ENCODE results near the gene TBX18. TPM values are rescaled to one million over a fixed set of nuclear protein-coding genes. Genes with fewer than 3 reads are reported as not detected.

TBX18 gene
- total and polyA plus RNA-seq, 10 donors: under 0.01 to 0.17 (median 0.03) TPM; not detected in 5

DNA sequence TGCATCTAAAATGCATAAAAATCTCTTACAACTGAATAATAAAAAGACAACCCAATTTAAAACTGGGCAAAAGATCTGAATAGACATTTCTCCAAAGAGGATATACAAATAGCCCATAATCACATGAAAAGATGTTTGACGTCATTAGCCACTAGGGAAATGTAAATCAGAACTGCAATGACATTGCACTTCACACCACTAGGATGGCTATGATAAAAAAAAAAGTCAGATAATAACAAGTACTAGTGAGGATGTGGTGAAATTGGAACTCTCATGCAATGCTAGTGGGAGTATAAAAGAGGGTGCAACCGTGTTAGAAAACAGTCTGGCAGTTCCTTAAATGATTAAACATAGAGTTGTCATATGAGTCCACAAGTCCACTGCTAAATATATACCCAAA, 24.3 kb upstream of the TBX18 start:
- no peak for DNase-seq
- TF ChIP-seq POLR2A (IDR thresholded peaks at IDR 0.05) (no peak), POLR2AphosphoS5 (IDR thresholded peaks at IDR 0.05) (no peak)
- TF ChIP-seq, protein P1, sequence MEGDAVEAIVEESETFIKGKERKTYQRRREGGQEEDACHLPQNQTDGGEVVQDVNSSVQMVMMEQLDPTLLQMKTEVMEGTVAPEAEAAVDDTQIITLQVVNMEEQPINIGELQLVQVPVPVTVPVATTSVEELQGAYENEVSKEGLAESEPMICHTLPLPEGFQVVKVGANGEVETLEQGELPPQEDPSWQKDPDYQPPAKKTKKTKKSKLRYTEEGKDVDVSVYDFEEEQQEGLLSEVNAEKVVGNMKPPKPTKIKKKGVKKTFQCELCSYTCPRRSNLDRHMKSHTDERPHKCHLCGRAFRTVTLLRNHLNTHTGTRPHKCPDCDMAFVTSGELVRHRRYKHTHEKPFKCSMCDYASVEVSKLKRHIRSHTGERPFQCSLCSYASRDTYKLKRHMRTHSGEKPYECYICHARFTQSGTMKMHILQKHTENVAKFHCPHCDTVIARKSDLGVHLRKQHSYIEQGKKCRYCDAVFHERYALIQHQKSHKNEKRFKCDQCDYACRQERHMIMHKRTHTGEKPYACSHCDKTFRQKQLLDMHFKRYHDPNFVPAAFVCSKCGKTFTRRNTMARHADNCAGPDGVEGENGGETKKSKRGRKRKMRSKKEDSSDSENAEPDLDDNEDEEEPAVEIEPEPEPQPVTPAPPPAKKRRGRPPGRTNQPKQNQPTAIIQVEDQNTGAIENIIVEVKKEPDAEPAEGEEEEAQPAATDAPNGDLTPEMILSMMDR (IDR thresholded peaks at IDR 0.05 in 8 of 11, conservative IDR thresholded peaks at IDR 0.05 in 3 of 11): no peak
- Histone ChIP-seq H3K4me3 (no peak overlapping the region), H3K36me3 (no peaks in the 10 kb centered on the region), H3K27ac (no peak overlapping the region), H3K9me3 (peaks cover 0 to 11% (median 0%) of the 10 kb centered on the region in 8 donors), H3K4me1 (no peaks in the 10 kb centered on the region), H3K27me3 (replicated peaks in 1 of 7) (no peaks in the 10 kb centered on the region)
- intact Hi-C loops (cut with DNase I; ENCODE audit: low total_unique reads): no loop called here
- 61 to 77% (median 73%) methylated on average over 2 of the region's 2 CpGs for WGBS, 5 donors

DNA sequence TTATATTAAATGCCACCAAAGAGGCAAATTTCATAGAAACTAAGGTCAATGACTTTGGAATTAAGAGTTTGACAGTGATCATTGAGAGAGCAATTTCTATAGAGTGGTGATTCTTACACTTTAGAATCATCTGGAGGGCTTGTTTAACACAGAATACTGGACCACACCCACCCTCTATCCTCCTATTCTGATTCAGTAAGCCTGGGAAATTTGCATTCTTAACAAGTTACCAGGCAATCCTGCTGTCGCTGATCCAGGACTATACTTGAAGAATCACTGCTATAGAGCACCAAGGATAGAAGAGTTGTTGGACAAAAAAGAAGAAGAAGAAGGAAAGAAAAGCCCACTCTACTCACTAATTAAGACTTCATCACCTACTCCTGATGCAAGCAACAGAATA, 21.3 kb upstream of the TBX18 start:
- intact Hi-C loops (cut with DNase I; ENCODE audit: low total_unique reads): no loop called here
- 7 to 22% (median 14%) methylated on average over 1 of the region's 1 CpG for WGBS, 5 donors
- Histone ChIP-seq H3K9me3 (peaks cover 0 to 11% (median 0%) of the 10 kb centered on the region in 8 donors), H3K36me3 (no peaks in the 10 kb centered on the region), H3K4me1 (no peaks in the 10 kb centered on the region), H3K4me3 (no peak overlapping the region), H3K27ac (no peak overlapping the region), H3K27me3 (replicated peaks in 1 of 7) (no peaks in the 10 kb centered on the region)
- no peak for DNase-seq
- TF ChIP-seq, protein P1 (IDR thresholded peaks at IDR 0.05 in 8 of 11, conservative IDR thresholded peaks at IDR 0.05 in 3 of 11): no peak
- no peak for TF ChIP-seq POLR2A (IDR thresholded peaks at IDR 0.05)
- no peak for TF ChIP-seq POLR2AphosphoS5 (IDR thresholded peaks at IDR 0.05)

DNA sequence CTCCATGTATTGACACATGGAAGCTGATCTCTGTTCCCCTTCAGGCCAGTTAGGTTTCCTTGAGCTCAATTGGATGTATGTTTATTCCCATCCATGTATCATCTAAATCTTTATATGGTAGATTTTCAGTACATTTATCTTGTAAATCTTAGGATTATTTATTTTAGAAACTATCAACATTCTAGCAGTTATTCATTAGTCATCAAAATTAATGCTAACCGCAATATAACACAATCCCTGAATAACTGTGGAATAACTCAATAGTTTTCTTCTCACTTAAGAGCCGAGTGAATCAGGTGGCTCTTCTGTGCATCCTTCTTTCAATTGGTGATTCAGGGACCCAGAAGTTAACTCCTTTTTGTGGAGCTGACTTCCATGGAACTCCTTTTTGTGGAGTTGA, 15.5 kb upstream of the TBX18 start:
- no peak overlapping the region for H3K4me3 ChIP-seq
- peaks cover 0 to 3% (median 2%) of the 10 kb centered on the region in 6 donors for H3K4me1 ChIP-seq
- H3K9me3 ChIP-seq: no peaks in the 10 kb centered on the region
- no peaks in the 10 kb centered on the region for H3K36me3 ChIP-seq
- no peak overlapping the region for H3K27ac ChIP-seq
- no peak for DNase-seq
- intact Hi-C loops (cut with DNase I; ENCODE audit: low total_unique reads): no loop called here
- TF ChIP-seq POLR2A (IDR thresholded peaks at IDR 0.05): no peak
- TF ChIP-seq, protein P1 (IDR thresholded peaks at IDR 0.05 in 8 of 11, conservative IDR thresholded peaks at IDR 0.05 in 3 of 11): no peak
- no peak for TF ChIP-seq POLR2AphosphoS5 (IDR thresholded peaks at IDR 0.05)
- peaks cover 0 to 45% (median 26%) of the 10 kb centered on the region in 7 donors for H3K27me3 ChIP-seq (replicated peaks in 1 of 7)
- 84 to 97% (median 91%) methylated on average over 2 of the region's 2 CpGs for WGBS, 5 donors

DNA sequence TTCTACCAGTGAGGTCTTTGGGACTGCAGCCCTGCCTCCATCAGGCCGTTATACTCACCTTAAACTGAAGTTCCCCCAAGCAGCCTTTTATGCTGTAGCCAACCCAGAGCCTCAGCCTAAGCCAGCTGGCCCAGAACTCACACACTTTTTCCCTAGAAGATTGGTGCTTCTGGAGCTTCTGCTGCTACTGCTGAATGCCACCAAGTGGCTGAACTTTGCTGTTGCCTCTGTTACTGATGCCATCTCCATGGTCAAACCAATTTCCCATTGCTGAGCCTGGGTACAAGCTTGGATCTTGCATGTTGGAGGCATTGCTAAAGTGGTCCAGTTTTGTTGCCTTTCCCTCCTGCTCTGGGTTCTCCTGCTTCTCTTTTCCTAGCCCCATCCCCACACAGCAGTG, 15.0 kb upstream of the TBX18 start:
- intact Hi-C loops (cut with DNase I; ENCODE audit: low total_unique reads): no loop called here
- H3K36me3 ChIP-seq: no peaks in the 10 kb centered on the region
- no peak overlapping the region for H3K27ac ChIP-seq
- no peak for DNase-seq
- no peak for TF ChIP-seq POLR2AphosphoS5 (IDR thresholded peaks at IDR 0.05)
- TF ChIP-seq, protein P1 (IDR thresholded peaks at IDR 0.05 in 8 of 11, conservative IDR thresholded peaks at IDR 0.05 in 3 of 11): no peak
- TF ChIP-seq POLR2A (IDR thresholded peaks at IDR 0.05): no peak
- peaks cover 0 to 50% (median 32%) of the 10 kb centered on the region in 7 donors for H3K27me3 ChIP-seq (replicated peaks in 1 of 7)
- no peak overlapping the region for H3K4me3 ChIP-seq
- H3K4me1 ChIP-seq: peaks cover 0 to 9% (median 7%) of the 10 kb centered on the region in 6 donors
- 22 to 68% (median 51%) methylated on average over 1 of the region's 1 CpG for WGBS, 5 donors
- peaks cover 0 to 4% (median 0%) of the 10 kb centered on the region in 8 donors for H3K9me3 ChIP-seq
